Activated CD8-positive, alpha-beta memory T cell treated with anti-CD3 and anti-CD28 coated beads, Interleukin-2, amount 50 U/mL, for 48 hours (primary cell): Measurements from ENCODE around the gene UBE3A.
"Not testable (repeated sequence)": the region's sequence is repeated elsewhere in the genome, so short reads cannot be mapped to it uniquely, and the experiment has no call there.

Experiments used
- DNase-seq: peaks from one replicate; pipeline ENCODE4 v3.0.0-alpha.2; 2020

Gene UBE3A

GRCh38 chr15:25438601-25439368, at the start of gene UBE3A:
TSS of gene UBE3A (minus strand) at chr15:25439024. CDS start at chr15:25409107, 29,917 bp downstream.
- DNase-seq: peak; percentile 95

- DNase-seq: no peak
These were observed 48.5 kb upstream of the UBE3A start for GRCh38 chr15:25487226-25487884.

DNA sequence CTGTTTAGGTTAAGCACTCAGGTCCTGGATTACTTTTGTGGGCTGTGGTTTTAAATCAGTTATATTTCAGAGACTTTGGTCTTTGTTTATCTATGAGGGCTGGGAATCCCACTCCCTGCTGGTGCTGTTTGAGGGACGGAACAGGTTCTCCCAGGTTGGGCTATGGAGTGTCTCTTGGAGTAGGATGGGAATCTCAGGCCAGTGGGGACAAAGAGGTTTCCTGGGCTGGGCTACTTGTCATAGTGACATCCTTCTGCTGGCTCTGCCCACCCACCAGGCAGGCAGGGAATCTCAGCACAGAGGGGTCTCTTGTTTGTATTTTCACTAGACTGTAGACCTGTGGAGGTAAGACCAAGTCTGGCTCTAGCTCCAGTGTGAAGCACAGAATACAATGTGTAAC, 47.2 kb upstream of the UBE3A start:
- DNase-seq: no peak

DNA sequence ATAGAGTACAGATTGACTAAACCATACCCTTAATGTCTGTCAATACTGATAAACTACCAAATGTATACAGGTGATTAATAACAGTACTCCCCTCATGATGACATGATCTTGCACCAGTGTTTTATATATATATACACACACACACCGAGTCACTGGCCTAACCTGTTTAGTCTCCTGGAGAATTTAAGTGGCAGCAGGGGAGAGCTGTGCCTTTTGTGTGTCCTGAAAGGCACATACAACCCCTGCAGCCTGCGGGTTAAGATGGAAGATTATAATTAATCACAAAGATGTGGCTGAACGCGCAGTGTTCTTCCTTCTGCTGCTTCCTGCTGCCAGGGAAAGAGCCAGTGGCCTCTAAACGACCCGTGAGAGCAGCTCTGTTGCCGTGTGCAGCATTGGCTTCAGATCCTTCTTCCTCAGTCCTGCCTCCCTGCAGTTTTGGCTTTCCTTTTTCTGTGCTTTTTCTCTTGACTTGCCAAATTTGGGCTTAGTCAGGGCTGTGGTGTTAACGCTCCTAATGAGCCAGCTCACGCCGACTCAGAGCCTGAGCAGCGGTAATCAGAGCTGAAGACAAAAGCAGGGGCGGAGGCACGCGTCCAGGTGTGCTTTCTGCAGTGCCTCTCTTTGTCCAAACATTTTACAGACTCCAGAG, 42.5 kb upstream of the UBE3A start:
- no peak for DNase-seq

GRCh38 chr15:25478313-25478712, 39.5 kb upstream of the UBE3A start:
- DNase-seq: no peak

DNA sequence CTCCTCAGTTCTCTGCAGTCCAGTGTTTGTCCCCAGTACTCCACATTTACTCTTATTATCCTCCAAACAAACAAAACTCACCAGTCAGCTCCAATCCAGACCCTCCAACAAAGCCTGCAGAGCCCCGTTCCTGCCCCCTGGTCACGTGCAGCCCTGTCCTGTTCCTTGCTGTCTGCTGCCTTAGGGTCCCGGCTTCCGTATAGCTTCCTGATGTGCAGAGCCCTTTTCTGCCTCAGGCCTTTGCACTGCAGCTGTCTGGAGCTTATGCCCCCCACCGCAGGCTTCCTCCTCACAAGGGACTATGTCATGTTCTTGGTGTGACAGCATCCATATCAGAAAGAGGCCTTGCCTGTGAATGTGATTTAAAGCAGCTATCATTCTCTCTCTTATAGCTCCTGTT, 39.0 kb upstream of the UBE3A start:
- DNase-seq: no peak

GRCh38 chr15:25474251-25474650, 35.4 kb upstream of the UBE3A start:
- no peak for DNase-seq

DNA sequence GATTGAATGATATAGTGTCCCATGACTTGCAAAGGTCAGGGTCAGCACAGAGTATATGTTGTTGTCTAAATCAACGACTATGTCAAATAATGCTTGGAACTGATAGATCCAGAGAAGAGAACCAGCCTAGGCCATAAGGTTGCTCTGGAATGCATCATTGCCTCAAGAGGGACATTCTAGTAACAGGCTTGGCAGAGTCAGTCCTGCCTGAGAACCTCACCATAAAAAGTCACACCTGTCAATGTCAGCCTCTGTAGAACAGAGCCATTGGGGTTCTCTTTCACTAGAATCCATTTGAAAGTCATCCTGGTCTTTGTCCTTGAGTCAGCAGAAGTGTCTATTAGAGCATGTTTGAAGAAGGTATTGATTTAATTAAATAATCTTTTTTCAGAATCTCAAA, 31.4 kb upstream of the UBE3A start:
- no peak for DNase-seq

DNA sequence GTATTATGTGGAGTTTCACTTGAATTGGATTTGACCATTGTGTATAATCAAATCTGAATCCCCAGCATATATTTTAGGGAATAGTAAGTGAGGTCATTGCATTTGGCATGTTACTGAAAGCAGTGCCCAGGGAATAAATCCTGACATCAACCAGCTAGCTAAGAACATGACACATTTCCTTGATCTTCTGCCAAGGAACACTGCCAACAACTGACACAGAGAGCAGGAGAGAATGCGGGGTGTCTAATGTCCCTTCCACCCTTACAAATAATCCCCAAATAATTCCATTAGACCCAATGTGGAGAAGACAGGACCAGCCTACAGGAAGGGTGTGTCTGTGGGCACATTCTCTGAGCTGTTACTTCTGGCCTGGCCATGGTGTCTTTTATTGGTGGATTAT, 30.6 kb upstream of the UBE3A start:
- DNase-seq: no peak

GRCh38 chr15:25468611-25469010, 29.8 kb upstream of the UBE3A start:
- no peak for DNase-seq

DNA sequence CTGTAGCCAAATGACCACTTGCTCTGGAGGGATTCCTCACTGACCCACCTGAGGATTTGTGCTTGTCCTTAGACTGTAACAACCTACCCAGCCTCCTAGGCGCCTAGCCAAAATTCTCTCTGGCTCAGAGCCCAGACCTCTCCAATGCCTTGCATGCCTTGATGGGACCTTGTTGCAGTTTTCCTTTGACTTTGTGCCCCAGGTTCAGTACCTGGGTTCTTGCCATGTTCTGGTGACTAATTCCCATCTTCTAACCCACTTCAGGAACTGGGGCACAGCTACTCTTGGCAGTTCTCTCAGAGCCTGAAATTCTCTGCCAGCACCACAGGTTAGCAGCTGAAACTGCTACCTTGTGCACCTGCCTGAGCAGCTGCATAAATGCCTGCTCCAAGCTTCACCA, 27.0 kb upstream of the UBE3A start:
- no peak for DNase-seq

GRCh38 chr15:25464784-25465183, 26.0 kb upstream of the UBE3A start:
- no peak for DNase-seq

GRCh38 chr15:25464383-25464782, 25.6 kb upstream of the UBE3A start:
- DNase-seq: no peak

GRCh38 chr15:25456196-25456595, 17.4 kb upstream of the UBE3A start:
- no peak for DNase-seq

DNA sequence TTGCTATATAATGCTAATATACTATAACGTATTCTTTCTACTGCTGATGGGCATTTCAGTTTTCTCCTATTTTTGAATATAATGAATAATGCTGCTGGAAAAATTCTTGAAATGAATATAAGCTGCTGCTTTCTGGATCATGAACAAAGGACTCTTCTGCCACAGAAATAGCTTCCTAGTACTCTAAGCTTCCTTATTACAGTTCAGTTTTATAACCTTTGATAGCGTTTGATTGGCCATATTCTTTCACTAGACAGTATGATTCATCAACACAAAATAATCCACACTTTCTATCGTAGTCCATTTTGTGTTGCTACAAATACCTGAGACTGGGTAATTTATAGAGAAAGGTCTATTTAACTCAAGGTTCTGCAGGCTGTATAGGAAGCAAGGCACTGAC, 16.4 kb upstream of the UBE3A start:
- DNase-seq: no peak

GRCh38 chr15:25454771-25455170, 15.9 kb upstream of the UBE3A start:
- no peak for DNase-seq

DNA sequence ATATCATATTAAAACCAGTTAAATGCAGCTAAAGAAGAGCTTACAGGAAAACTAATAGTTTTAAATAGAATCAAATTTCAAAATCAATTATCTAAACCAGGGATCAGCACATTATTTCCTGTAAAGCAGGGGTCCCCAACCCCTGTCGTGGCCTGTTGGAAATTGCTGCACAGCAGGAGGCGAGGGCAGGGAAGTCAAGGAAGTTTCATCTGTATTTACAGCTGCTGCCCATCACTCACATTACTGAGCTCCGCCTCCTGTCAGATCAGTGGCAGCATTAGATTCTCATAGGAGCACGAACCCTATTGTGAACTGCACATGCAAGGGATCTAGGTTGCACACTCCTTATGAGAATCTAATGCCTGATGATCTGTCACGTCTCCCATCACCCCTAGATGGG, 14.4 kb upstream of the UBE3A start:
- not testable (repeated sequence) for DNase-seq

GRCh38 chr15:25451501-25451900, 12.7 kb upstream of the UBE3A start:
- no peak for DNase-seq

DNA sequence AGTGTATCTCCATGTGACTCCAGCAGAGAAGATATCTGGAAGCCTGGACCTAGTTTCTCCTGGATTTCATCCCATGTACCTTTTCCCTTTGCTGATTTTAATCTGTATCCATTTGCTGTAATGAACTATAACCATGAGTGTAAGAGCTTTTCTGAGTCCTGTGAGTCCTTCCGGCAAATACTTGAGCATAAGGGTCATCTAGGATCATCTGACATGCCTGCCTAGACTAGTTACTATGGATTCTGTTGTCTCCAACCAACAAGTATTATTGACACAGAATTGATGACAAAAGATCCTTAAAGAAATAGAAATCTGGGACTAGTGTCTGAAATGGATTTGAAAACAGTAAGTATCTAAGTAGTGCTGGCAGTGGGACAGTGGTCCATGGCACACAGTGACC, 11.3 kb upstream of the UBE3A start:
- no peak for DNase-seq

DNA sequence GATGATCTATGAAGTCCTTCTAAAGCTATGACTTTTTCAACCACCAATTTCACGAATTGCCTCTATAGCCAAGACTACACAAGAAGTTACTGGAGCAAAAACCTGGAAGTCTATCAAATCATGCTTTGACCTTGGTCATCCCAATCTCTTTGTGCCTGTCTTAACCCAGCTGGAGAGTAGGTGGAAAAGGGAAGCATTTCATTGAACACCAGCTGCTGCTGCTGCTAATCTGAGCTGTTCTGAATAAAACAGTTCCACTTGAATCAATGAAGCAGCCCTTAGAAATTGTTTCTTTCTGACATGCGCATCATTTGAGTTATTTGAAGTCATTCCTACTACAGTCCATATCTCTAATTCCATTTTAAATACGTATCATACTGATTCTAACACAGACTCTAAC, 7.3 kb upstream of the UBE3A start:
- no peak for DNase-seq

DNA sequence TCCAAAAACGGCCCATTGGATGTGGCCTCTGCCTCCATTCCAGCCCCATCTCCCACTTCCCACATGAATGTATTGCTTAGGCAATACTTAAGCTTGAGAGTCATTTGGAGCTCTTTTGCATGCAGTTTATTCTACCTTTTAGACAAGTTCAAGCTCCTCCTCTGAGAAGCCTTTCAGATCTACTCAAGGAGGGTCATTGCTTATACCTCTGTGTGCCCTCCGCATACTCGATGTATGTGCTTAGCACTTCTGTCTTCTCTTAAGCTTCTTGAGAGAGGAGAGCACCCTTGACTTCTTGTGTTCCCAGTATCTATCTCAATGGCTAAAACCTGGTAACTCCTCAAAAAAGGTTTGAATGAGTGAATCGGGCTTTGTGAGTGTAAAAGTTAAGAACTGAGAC, 6.6 kb upstream of the UBE3A start:
- no peak for DNase-seq

DNA sequence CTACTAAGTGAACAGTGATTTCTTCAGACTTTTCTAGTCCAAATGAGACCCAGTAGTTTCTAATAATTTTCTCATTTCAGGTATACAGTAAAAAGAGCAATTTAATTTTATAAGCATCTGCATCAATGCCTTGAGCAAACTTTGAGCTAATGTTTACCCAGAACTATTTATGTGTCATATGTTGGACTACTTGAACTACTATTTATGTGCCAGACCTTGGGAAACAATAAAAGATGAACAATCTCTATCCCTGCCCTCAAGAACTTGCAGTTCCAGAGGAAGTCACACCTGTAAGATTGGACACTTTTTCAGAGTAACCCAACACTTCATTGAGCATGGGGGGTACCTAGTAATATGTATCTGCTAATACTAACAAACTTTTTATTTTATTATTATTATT, 2.3 kb upstream of the UBE3A start:
- no peak for DNase-seq

DNA sequence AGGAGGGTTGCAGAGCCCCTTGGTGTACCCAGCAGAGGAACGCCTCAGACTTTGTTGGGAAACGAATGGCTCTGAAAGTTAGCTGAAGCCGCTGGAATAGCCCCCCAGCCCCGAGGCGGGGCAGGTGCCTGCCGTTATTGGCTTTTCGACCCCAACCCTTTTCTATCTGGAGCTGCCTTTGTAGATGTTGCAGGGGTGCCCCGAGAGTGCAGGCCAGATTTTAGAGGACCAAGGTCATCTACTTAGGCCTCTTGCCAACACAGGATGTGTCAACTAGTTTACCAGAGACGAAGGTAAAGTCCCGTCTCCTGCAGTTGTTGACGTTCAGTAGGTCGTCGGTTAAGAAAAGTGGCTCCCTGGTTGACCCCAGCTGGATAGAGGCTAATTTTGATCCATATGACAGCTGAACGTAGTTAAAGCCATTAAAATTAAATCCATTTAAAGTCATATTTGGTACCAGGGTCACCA, 579 bp upstream of the UBE3A start:
- no peak for DNase-seq
